HEK293 (cell line): ENCODE data around the gene NAT14.

ENCODE experiments used
- CTCF ChIP-seq: fragments of 450-650 bp; formaldehyde crosslinking; IDR thresholded peaks from 2 replicates; pipeline ENCODE4 v1.5.1; 2016; ENCODE audit warnings: missing biosample characterization, missing genetic modification characterization
- KLF9 ChIP-seq: fragments of 450-650 bp; formaldehyde crosslinking; IDR thresholded peaks from 2 replicates; pipeline ENCODE4 v1.5.1; 2016; ENCODE audit warnings: missing biosample characterization, missing genetic modification characterization, low read depth
- PRDM1 ChIP-seq: fragments of 450-650 bp; formaldehyde crosslinking; IDR thresholded peaks from 2 replicates; pipeline ENCODE4; 2016; ENCODE audit warnings: missing biosample characterization, missing genetic modification characterization
- ZBTB26 ChIP-seq: fragments of 450-650 bp; formaldehyde crosslinking; optimal IDR thresholded peaks from 2 replicates; pipeline ENCODE3; 2016; ENCODE audit warnings: missing biosample characterization, mild to moderate bottlenecking, missing genetic modification characterization
- TF ChIP-seq, protein P1 (sequence below): fragments of 450-650 bp; formaldehyde crosslinking; IDR thresholded peaks from 2 replicates; pipeline ENCODE4 v1.5.1; 2016; ENCODE audit warnings: missing biosample characterization, missing genetic modification characterization, borderline replicate concordance

DNA sequence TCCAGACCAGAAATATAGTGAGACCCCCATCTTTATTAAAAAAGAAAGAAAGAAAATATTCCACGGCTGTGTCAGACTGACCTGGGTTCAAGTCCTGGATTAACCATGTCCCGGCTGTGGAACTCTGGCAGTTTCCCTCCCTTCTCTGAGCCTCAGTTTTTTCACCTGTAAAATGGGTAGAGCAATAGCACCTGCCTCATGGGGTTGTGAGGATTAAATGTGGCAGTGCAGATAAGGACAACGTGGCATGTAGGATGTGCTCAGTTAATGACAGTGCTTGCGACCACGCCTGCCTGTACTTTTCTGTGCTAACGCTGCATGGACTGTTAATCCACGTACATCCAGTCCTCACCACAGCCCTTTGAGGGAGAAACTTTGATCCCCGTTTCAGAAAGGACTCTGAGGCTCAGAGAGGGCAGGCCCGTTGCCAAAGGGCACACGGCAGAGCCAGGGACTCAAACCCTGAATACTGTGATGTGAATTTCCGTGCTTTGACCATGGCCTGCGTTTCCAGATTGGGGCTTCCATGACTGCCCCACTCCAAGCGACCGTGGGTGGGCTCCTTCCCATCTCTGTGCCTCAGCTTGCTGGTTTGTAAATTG lies 35.8 kb downstream of the NAT14 start:
- TF ChIP-seq ZBTB26 (tag by site-specific recombination), result no peak
- TF ChIP-seq, protein P1, sequence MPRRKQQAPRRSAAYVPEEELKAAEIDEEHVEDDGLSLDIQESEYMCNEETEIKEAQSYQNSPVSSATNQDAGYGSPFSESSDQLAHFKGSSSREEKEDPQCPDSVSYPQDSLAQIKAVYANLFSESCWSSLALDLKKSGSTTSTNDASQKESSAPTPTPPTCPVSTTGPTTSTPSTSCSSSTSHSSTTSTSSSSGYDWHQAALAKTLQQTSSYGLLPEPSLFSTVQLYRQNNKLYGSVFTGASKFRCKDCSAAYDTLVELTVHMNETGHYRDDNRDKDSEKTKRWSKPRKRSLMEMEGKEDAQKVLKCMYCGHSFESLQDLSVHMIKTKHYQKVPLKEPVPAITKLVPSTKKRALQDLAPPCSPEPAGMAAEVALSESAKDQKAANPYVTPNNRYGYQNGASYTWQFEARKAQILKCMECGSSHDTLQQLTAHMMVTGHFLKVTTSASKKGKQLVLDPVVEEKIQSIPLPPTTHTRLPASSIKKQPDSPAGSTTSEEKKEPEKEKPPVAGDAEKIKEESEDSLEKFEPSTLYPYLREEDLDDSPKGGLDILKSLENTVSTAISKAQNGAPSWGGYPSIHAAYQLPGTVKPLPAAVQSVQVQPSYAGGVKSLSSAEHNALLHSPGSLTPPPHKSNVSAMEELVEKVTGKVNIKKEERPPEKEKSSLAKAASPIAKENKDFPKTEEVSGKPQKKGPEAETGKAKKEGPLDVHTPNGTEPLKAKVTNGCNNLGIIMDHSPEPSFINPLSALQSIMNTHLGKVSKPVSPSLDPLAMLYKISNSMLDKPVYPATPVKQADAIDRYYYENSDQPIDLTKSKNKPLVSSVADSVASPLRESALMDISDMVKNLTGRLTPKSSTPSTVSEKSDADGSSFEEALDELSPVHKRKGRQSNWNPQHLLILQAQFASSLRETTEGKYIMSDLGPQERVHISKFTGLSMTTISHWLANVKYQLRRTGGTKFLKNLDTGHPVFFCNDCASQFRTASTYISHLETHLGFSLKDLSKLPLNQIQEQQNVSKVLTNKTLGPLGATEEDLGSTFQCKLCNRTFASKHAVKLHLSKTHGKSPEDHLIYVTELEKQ, result no peak
- no peak for TF ChIP-seq KLF9 (tag by site-specific recombination)
- no peak for TF ChIP-seq CTCF (tag by site-specific recombination)
- no peak for TF ChIP-seq PRDM1 (tag by site-specific recombination)
